ENCODE measurements around the gene CD14. TPM values are rescaled to one million over a fixed set of nuclear protein-coding genes. Genes with fewer than 3 reads are reported as not detected.

CD14 gene
- total RNA-seq, 1 experiment from 2014 or later = 0.13 TPM

GRCh38 chr5:140598836-140599235, 34.1 kb downstream of the CD14 start:
- Mint-ChIP-seq H3K27ac (no peak overlapping the region), H3K27me3 (ENCODE audit: low read depth) (peaks cover 9% of the 10 kb centered on the region), H3K9me3 (peaks cover 3 to 5% of the 10 kb centered on the region in 2 experiments; a peak in 2 of 5 replicates), H3K4me1 (no peaks in the 10 kb centered on the region), H3K36me3 (ENCODE audit: insufficient read depth in 1 of 3, low read depth in 3 of 3) (no peaks in the 10 kb centered on the region), H3K4me3 (no peak overlapping the region)
- Histone ChIP-seq H3K23me2 (ENCODE audit: insufficient read length, low read depth, low read length, poor library complexity, severe bottlenecking) (no peaks in the 10 kb centered on the region), H2BK120ac (ENCODE audit: low read depth, low read length, poor library complexity, severe bottlenecking) (no peak overlapping the region), H3K23ac (ENCODE audit: insufficient read length, low read depth, low read length) (no peak overlapping the region), H3K4me2 (ENCODE audit: insufficient read depth, insufficient read length, low read length) (no peak overlapping the region), H2BK5ac (ENCODE audit: insufficient read length, low read length) (no peak overlapping the region), H2BK15ac (ENCODE audit: low read depth, low read length) (no peak overlapping the region), H3K4ac (ENCODE audit: low read depth, low read length) (no peak overlapping the region), H4K20me1 (ENCODE audit: control insufficient read depth, insufficient read depth, insufficient read length) (no peaks in the 10 kb centered on the region), H3K14ac (ENCODE audit: insufficient read depth, low read length) (no peak overlapping the region), H3T11ph (ENCODE audit: low read length) (no peak overlapping the region), H2BK12ac (ENCODE audit: insufficient read length, low read depth, low read length) (no peak overlapping the region), H2AK5ac (ENCODE audit: insufficient read length, low read length) (no peak overlapping the region), H2AFZ (ENCODE audit: low read length) (no peak overlapping the region), H4K91ac (ENCODE audit: insufficient read length, low read depth, low read length) (no peak overlapping the region), H3K79me2 (ENCODE audit: insufficient read depth, low read length) (no peaks in the 10 kb centered on the region), H4K8ac (replicated peaks; ENCODE audit: insufficient read length, low read depth, low read length) (no peak overlapping the region), H3K79me1 (ENCODE audit: insufficient read depth, low read depth, low read length, poor library complexity, severe bottlenecking) (no peaks in the 10 kb centered on the region), H2BK20ac (ENCODE audit: low read depth, low read length, poor library complexity, severe bottlenecking) (no peak overlapping the region), H3K9me3 (ENCODE audit: control insufficient read depth, low read depth, low read length) (no peaks in the 10 kb centered on the region), H3K56ac (ENCODE audit: insufficient read length, low read depth, low read length) (no peak overlapping the region), H3K27me3 (ENCODE audit: insufficient read depth, low read length) (no peaks in the 10 kb centered on the region), H4K5ac (ENCODE audit: insufficient read length, low read depth, low read length) (no peak overlapping the region), H3K4me1 (ENCODE audit: insufficient read depth, low read length) (no peaks in the 10 kb centered on the region), H3K27ac (ENCODE audit: insufficient read length, low read depth, low read length) (no peak overlapping the region), H3K18ac (ENCODE audit: insufficient read length, low read depth, low read length) (no peak overlapping the region), H3K9ac (ENCODE audit: extremely low read depth, insufficient read length, low read length) (no peak overlapping the region)
- no CpG with 5 or more reads among the region's 2 CpGs for WGBS (ENCODE audit: extremely low coverage, insufficient read length, low lambda C conversion rate)
- DNase-seq = no peak
- no peak for TF ChIP-seq CTCF (conservative IDR thresholded peaks at IDR 0.05)

All from H9 (cell line).